ENCODE data around the gene ENPP1.
"Not testable (repeated sequence)": the region's sequence is repeated elsewhere in the genome, so short reads cannot be mapped to it uniquely, and the experiment has no call there.

ENPP1 gene

DNA sequence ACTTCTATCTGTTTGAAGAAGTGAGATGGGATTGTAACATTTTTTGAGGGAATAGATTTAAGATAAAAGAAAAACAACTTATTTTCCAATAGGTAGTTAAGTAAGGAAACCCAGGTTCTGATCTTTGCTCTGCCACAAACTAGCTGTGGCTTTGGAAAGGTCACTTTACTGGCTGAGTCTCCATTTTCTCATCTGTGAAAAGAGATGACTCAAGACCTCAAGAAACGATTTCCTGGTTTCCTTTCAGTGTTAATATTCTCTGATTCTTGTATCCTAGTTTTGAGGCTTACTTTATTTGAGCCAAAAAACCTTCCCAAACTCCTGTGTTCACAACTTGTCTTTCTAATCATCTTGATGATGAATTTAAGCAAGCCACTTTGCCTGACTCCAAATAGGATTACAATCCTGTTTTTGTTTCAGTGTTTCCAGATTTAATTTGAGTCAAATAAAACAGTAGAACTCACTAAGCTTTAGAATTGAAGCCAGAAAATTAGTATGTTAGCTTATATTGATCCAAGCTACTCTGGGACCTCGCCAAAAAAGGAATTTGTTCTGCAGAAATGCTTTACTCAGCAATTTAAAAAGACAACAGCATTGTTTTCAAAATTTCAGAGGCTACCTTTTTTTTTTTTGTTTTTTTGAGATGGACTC is 51.1 kb downstream of the ENPP1 start:
- no peak for ATAC-seq
- TF ChIP-seq OSR1 (CRISPR knock-in tag; IDR thresholded peaks at IDR 0.05) (no peak), ZNF8 (CRISPR knock-in tag; IDR thresholded peaks at IDR 0.05) (no peak), ISL1 (CRISPR knock-in tag; IDR thresholded peaks at IDR 0.05) (no peak), PPARA (CRISPR knock-in tag; IDR thresholded peaks at IDR 0.05; ENCODE audit: borderline replicate concordance) (no peak), RARB (CRISPR knock-in tag; IDR thresholded peaks at IDR 0.05) (no peak), ZC3H10 (CRISPR knock-in tag; IDR thresholded peaks at IDR 0.05) (no peak), ZFP30 (CRISPR knock-in tag; IDR thresholded peaks at IDR 0.05) (no peak), GLIS3 (CRISPR knock-in tag; IDR thresholded peaks at IDR 0.05) (no peak), ZFP3 (CRISPR knock-in tag; IDR thresholded peaks at IDR 0.05) (no peak), ARNTL (CRISPR knock-in tag; IDR thresholded peaks at IDR 0.05; ENCODE audit: borderline replicate concordance, low read depth) (no peak), ZNF70 (CRISPR knock-in tag; IDR thresholded peaks at IDR 0.05) (no peak), SNAI2 (CRISPR knock-in tag; IDR thresholded peaks at IDR 0.05) (no peak), TCF4 (CRISPR knock-in tag; IDR thresholded peaks at IDR 0.05; ENCODE audit: borderline replicate concordance) (no peak), BACH2 (CRISPR knock-in tag; IDR thresholded peaks at IDR 0.05; ENCODE audit: borderline replicate concordance) (no peak)
- TF ChIP-seq, protein P1, sequence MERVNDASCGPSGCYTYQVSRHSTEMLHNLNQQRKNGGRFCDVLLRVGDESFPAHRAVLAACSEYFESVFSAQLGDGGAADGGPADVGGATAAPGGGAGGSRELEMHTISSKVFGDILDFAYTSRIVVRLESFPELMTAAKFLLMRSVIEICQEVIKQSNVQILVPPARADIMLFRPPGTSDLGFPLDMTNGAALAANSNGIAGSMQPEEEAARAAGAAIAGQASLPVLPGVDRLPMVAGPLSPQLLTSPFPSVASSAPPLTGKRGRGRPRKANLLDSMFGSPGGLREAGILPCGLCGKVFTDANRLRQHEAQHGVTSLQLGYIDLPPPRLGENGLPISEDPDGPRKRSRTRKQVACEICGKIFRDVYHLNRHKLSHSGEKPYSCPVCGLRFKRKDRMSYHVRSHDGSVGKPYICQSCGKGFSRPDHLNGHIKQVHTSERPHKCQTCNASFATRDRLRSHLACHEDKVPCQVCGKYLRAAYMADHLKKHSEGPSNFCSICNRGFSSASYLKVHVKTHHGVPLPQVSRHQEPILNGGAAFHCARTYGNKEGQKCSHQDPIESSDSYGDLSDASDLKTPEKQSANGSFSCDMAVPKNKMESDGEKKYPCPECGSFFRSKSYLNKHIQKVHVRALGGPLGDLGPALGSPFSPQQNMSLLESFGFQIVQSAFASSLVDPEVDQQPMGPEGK (CRISPR knock-in tag; IDR thresholded peaks at IDR 0.05; ENCODE audit: borderline replicate concordance), result no peak
- TF ChIP-seq, protein P2, sequence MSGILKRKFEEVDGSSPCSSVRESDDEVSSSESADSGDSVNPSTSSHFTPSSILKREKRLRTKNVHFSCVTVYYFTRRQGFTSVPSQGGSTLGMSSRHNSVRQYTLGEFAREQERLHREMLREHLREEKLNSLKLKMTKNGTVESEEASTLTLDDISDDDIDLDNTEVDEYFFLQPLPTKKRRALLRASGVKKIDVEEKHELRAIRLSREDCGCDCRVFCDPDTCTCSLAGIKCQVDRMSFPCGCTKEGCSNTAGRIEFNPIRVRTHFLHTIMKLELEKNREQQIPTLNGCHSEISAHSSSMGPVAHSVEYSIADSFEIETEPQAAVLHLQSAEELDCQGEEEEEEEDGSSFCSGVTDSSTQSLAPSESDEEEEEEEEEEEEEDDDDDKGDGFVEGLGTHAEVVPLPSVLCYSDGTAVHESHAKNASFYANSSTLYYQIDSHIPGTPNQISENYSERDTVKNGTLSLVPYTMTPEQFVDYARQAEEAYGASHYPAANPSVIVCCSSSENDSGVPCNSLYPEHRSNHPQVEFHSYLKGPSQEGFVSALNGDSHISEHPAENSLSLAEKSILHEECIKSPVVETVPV (CRISPR knock-in tag; IDR thresholded peaks at IDR 0.05), result no peak
- TF ChIP-seq, protein P3, sequence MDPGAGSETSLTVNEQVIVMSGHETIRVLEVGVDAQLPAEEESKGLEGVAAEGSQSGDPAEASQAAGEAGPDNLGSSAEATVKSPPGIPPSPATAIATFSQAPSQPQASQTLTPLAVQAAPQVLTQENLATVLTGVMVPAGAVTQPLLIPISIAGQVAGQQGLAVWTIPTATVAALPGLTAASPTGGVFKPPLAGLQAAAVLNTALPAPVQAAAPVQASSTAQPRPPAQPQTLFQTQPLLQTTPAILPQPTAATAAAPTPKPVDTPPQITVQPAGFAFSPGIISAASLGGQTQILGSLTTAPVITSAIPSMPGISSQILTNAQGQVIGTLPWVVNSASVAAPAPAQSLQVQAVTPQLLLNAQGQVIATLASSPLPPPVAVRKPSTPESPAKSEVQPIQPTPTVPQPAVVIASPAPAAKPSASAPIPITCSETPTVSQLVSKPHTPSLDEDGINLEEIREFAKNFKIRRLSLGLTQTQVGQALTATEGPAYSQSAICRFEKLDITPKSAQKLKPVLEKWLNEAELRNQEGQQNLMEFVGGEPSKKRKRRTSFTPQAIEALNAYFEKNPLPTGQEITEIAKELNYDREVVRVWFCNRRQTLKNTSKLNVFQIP (CRISPR knock-in tag; IDR thresholded peaks at IDR 0.05; ENCODE audit: borderline replicate concordance, low read depth), result no peak
- TF ChIP-seq, protein P4, sequence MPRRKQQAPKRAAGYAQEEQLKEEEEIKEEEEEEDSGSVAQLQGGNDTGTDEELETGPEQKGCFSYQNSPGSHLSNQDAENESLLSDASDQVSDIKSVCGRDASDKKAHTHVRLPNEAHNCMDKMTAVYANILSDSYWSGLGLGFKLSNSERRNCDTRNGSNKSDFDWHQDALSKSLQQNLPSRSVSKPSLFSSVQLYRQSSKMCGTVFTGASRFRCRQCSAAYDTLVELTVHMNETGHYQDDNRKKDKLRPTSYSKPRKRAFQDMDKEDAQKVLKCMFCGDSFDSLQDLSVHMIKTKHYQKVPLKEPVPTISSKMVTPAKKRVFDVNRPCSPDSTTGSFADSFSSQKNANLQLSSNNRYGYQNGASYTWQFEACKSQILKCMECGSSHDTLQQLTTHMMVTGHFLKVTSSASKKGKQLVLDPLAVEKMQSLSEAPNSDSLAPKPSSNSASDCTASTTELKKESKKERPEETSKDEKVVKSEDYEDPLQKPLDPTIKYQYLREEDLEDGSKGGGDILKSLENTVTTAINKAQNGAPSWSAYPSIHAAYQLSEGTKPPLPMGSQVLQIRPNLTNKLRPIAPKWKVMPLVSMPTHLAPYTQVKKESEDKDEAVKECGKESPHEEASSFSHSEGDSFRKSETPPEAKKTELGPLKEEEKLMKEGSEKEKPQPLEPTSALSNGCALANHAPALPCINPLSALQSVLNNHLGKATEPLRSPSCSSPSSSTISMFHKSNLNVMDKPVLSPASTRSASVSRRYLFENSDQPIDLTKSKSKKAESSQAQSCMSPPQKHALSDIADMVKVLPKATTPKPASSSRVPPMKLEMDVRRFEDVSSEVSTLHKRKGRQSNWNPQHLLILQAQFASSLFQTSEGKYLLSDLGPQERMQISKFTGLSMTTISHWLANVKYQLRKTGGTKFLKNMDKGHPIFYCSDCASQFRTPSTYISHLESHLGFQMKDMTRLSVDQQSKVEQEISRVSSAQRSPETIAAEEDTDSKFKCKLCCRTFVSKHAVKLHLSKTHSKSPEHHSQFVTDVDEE (CRISPR knock-in tag; IDR thresholded peaks at IDR 0.05), result no peak

DNA sequence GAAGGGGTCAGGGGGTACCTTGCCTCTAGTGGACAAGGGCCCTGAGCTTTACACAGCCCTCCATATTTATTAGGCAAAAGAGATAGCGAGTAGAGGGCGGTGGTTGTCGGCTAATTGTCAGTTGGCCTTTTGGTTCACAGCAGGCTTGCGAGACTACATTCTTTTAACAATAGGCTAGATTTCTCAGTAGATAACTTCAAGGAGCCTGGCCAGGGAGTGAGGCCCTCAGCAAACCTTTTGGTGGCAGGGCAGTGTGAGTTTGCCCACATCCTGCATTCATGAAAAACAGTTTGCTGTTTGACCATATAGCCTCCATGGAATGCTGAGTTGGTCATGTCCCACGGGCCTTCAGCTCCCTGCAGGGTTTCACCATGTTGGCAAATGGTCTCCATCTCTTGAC is 51.8 kb downstream of the ENPP1 start:
- ATAC-seq, result not testable (repeated sequence)

DNA sequence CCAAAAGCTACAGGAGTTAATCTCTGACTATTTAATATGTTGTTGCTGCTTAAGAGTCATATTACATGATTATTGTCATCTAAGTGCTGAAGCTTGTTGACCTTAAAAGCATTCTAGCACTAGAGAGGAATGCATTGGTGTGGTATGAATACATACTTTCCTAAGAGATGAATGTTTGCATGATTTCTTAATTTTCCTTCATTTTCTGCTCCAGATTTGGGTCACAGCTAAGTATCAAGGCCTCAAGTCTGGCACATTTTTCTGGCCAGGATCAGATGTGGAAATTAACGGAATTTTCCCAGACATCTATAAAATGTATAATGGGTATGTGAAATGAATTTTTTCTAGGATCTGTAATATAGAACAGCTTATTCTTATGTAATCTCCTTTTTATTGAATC is 53.6 kb downstream of the ENPP1 start:
- ATAC-seq, result no peak
- no peak for TF ChIP-seq TCF4 (CRISPR knock-in tag; IDR thresholded peaks at IDR 0.05; ENCODE audit: borderline replicate concordance)
- TF ChIP-seq, protein P1 (CRISPR knock-in tag; IDR thresholded peaks at IDR 0.05; ENCODE audit: borderline replicate concordance), result no peak
- TF ChIP-seq, protein P3 (CRISPR knock-in tag; IDR thresholded peaks at IDR 0.05; ENCODE audit: borderline replicate concordance, low read depth), result no peak
- no peak for TF ChIP-seq CSDC2 (CRISPR knock-in tag; IDR thresholded peaks at IDR 0.05)
- no peak for TF ChIP-seq ZFP30 (CRISPR knock-in tag; IDR thresholded peaks at IDR 0.05)
- no peak for TF ChIP-seq ZNF565 (CRISPR knock-in tag; conservative IDR thresholded peaks at IDR 0.05; ENCODE audit: low read depth)
- TF ChIP-seq, protein P2 (CRISPR knock-in tag; IDR thresholded peaks at IDR 0.05), result no peak
- TF ChIP-seq GLIS3 (CRISPR knock-in tag; IDR thresholded peaks at IDR 0.05), result no peak
- TF ChIP-seq PPARA (CRISPR knock-in tag; IDR thresholded peaks at IDR 0.05; ENCODE audit: borderline replicate concordance), result no peak
- TF ChIP-seq ISL1 (CRISPR knock-in tag; IDR thresholded peaks at IDR 0.05), result no peak
- TF ChIP-seq BACH2 (CRISPR knock-in tag; IDR thresholded peaks at IDR 0.05; ENCODE audit: borderline replicate concordance), result no peak
- TF ChIP-seq, protein P4 (CRISPR knock-in tag; IDR thresholded peaks at IDR 0.05), result no peak
- no peak for TF ChIP-seq ARNTL (CRISPR knock-in tag; IDR thresholded peaks at IDR 0.05; ENCODE audit: borderline replicate concordance, low read depth)
- TF ChIP-seq OSR1 (CRISPR knock-in tag; IDR thresholded peaks at IDR 0.05), result no peak

Measured in SK-N-SH treated with all-trans-retinoic acid at 6 μM for 48 hours (cell line).